Posterior cingulate gyrus (tissue), 11 donors: Measurements from ENCODE around the gene OSMR.

Experiments
- DNase-seq, 10 donors: peaks; one replicate each; pipeline versions ENCODE4 v3.0.0 to v3.0.0-alpha.2; 2020 to 2021; ENCODE audit warnings: mixed read lengths in 3 of 10
- intact Hi-C: fragments of 100-400 bp; cut with DNase I; formaldehyde crosslinking; loops from one replicate; pipeline ENCODE4 v1.15.1; 2023

OSMR gene

GRCh38 chr5:38845526-38846378 lies at the start of gene OSMR:
TSS of gene OSMR (plus strand) at chr5:38846012. CDS start at chr5:38869045, 23,033 bp downstream.
- DNase-seq: peak; percentile 6 to 91 (median 52)
- intact Hi-C loops: no loop called here

GRCh38 chr5:38796742-38797108 lies 49.1 kb upstream of the OSMR start:
- intact Hi-C loops: no loop called here
- no peak for DNase-seq

- intact Hi-C loops: no loop called here
- peak in 1 of 10 donors; percentile 60 for DNase-seq
Measured at GRCh38 chr5:38797838-38798237, 48.0 kb upstream of the OSMR start.

- no peak for DNase-seq
- intact Hi-C loops: loop anchor here (10.0 kb wide), 1 partner anchor 595 kb away; no protein-coding TSS in a partner anchor
Measured at GRCh38 chr5:38799556-38800377, 46.0 kb upstream of the OSMR start.

GRCh38 chr5:38800515-38800914 lies 45.3 kb upstream of the OSMR start:
- DNase-seq: no peak
- intact Hi-C loops: loop anchor here (10.0 kb wide), 1 partner anchor 596 kb away; no protein-coding TSS in a partner anchor

- intact Hi-C loops: loop anchor here (10.0 kb wide), 1 partner anchor 597 kb away; no protein-coding TSS in a partner anchor
- DNase-seq: no peak
Measured at GRCh38 chr5:38802125-38802524, 43.7 kb upstream of the OSMR start.

- intact Hi-C loops: loop anchor here (10.0 kb wide), 1 partner anchor 598 kb away; no protein-coding TSS in a partner anchor
Measured at GRCh38 chr5:38803246-38803645, 42.6 kb upstream of the OSMR start.

GRCh38 chr5:38806775-38807258 lies 39.0 kb upstream of the OSMR start:
- DNase-seq: no peak
- intact Hi-C loops: loop anchor here (10.0 kb wide), 1 partner anchor 602 kb away; no protein-coding TSS in a partner anchor

More at GRCh38 chr5:38803246-38803645, 42.6 kb upstream of the OSMR start:
- DNase-seq: no peak

GRCh38 chr5:38807570-38808483 lies 38.0 kb upstream of the OSMR start:
- DNase-seq: no peak
- intact Hi-C loops: loop anchor here (10.0 kb wide), 1 partner anchor 603 kb away; no protein-coding TSS in a partner anchor

GRCh38 chr5:38808666-38809343 lies 37.0 kb upstream of the OSMR start:
- DNase-seq: peak in 2 of 10 donors; percentile 69 to 85
- intact Hi-C loops: loop anchor here (1.0 to 10.0 kb wide), 3 partner anchors 368 to 604 kb away; no protein-coding TSS in a partner anchor

- DNase-seq: peak; percentile 66 to 97 (median 84)
- intact Hi-C loops: loop anchor here (1.0 to 10.0 kb wide), 4 partner anchors 252 to 605 kb away; partner anchors contain the start of gene LIFR
Measured at GRCh38 chr5:38809388-38810359, 36.1 kb upstream of the OSMR start.

- intact Hi-C loops: loop anchor here (5.0 kb wide), 1 partner anchor 258 kb away; the partner anchor contains the start of gene LIFR
- no peak for DNase-seq
Measured at GRCh38 chr5:38814879-38815278, 30.9 kb upstream of the OSMR start.

GRCh38 chr5:38816083-38817030 lies 29.5 kb upstream of the OSMR start:
- intact Hi-C loops: no loop called here
- DNase-seq: no peak

- intact Hi-C loops: no loop called here
- DNase-seq: peak in 1 of 10 donors; percentile 72
Measured at GRCh38 chr5:38821679-38822078, 24.1 kb upstream of the OSMR start.

- intact Hi-C loops: no loop called here
- DNase-seq: no peak
Measured at GRCh38 chr5:38823503-38823902, 22.3 kb upstream of the OSMR start.

GRCh38 chr5:38824821-38825220 lies 21.0 kb upstream of the OSMR start:
- no peak for DNase-seq
- intact Hi-C loops: no loop called here

- intact Hi-C loops: no loop called here
- no peak for DNase-seq
Measured at GRCh38 chr5:38825494-38825893, 20.3 kb upstream of the OSMR start.
